CD1c-positive myeloid dendritic cell (primary cell): Measurements from ENCODE around the gene ITGB2.
A peak's percentile ranks its signal among the peaks of the same experiment; 100 is the strongest.

Experiments
- DNase-seq: peaks from one replicate; pipeline ENCODE4 v3.0.0-alpha.2; 2016; ENCODE audit errors: extremely low spot score

Gene ITGB2

GRCh38 chr21:44955141-44955797 lies 34.6 kb upstream of the ITGB2 start:
- DNase-seq, result no peak

- no peak for DNase-seq
These were observed 33.6 kb upstream of the ITGB2 start for GRCh38 chr21:44954281-44954771.

GRCh38 chr21:44953628-44954021 lies 32.9 kb upstream of the ITGB2 start:
- DNase-seq, result no peak

GRCh38 chr21:44952929-44953627 lies 32.4 kb upstream of the ITGB2 start:
- DNase-seq, result no peak

GRCh38 chr21:44952116-44952928 lies 31.6 kb upstream of the ITGB2 start:
- no peak for DNase-seq

GRCh38 chr21:44951186-44951915 lies 30.7 kb upstream of the ITGB2 start:
- no peak for DNase-seq

GRCh38 chr21:44950351-44950750 lies 29.7 kb upstream of the ITGB2 start:
- no peak for DNase-seq

GRCh38 chr21:44949779-44950198 lies 29.1 kb upstream of the ITGB2 start:
- DNase-seq, result peak; percentile 67

- no peak for DNase-seq
These were observed 28.6 kb upstream of the ITGB2 start for GRCh38 chr21:44949161-44949778.

- DNase-seq, result no peak
These were observed 27.9 kb upstream of the ITGB2 start for GRCh38 chr21:44948426-44949120.

- DNase-seq, result no peak
These were observed 27.2 kb upstream of the ITGB2 start for GRCh38 chr21:44947930-44948331.

GRCh38 chr21:44947111-44947929 lies 26.6 kb upstream of the ITGB2 start:
- DNase-seq, result no peak

- DNase-seq, result no peak
These were observed 25.7 kb upstream of the ITGB2 start for GRCh38 chr21:44946254-44947041.

- DNase-seq, result no peak
These were observed 23.9 kb upstream of the ITGB2 start for GRCh38 chr21:44944596-44944995.

GRCh38 chr21:44943686-44944550 lies 23.2 kb upstream of the ITGB2 start:
- no peak for DNase-seq

- no peak for DNase-seq
These were observed 22.4 kb upstream of the ITGB2 start for GRCh38 chr21:44943005-44943685.

- no peak for DNase-seq
These were observed 21.9 kb upstream of the ITGB2 start for GRCh38 chr21:44942566-44942965.

GRCh38 chr21:44941567-44941966 lies 20.9 kb upstream of the ITGB2 start:
- DNase-seq, result no peak
